Ascending aorta (tissue), 2 donors: ENCODE measurements around the gene STIM2. TPM values are rescaled to one million over a fixed set of nuclear protein-coding genes. Genes with fewer than 3 reads are reported as not detected.
A peak's percentile ranks its signal among the peaks of the same experiment; 100 is the strongest.

ENCODE experiments used
- DNase-seq, 2 donors: peaks; one replicate each; pipeline ENCODE4 v3.0.0-alpha.2; 2019; ENCODE audit warnings: low spot score in 2 of 2
- H3K27ac ChIP-seq, 2 donors: fragments of 200-600 bp; sonication (generic); one replicate each; pipeline ENCODE4 v1.5.1; 2016 to 2017; ENCODE audit warnings: mild to moderate bottlenecking in 1 of 2
- H3K27me3 ChIP-seq: fragments of 200-600 bp; sonication (generic); one replicate; pipeline ENCODE4 v1.5.1; 2017
- H3K36me3 ChIP-seq, 2 donors: fragments of 200-600 bp; sonication (generic); one replicate each; pipeline ENCODE4 v1.5.1; 2016
- H3K4me1 ChIP-seq, 2 donors: fragments of 200-600 bp; sonication (generic); one replicate each; pipeline ENCODE4 v1.5.1; 2016 to 2017; ENCODE audit warnings: mild to moderate bottlenecking in 1 of 2
- H3K4me3 ChIP-seq, 2 donors: fragments of 200-600 bp; sonication (generic); one replicate each; pipeline ENCODE4 v1.5.1; 2016 to 2017; ENCODE audit warnings: mild to moderate bottlenecking in 1 of 2
- H3K9me3 ChIP-seq, 2 donors: fragments of 200-600 bp; sonication (generic); one replicate each; pipeline ENCODE4 v1.5.1; 2016
- intact Hi-C: fragments of 100-400 bp; cut with DNase I; formaldehyde crosslinking; loops from one replicate; pipeline ENCODE4 v1.15.1; 2023
- total RNA-seq: library from RNA; depleted of rRNA; stranded (reverse); fragments of >200 nt; gene quantifications from one replicate; pipeline ENCODE4 v1.1.0, GENCODE V29; 2016
- TF ChIP-seq, protein P1 (sequence below), 3 experiments: fragments of 200-600 bp in 2 of 3; fragments of 450-650 bp in 1 of 3; sonication (generic) in 2 of 3; IDR thresholded peaks; one replicate each; pipeline ENCODE4 v1.5.1; 2016 to 2019; ENCODE audit warnings: antibody characterized with exemption in 3 of 3, mild to moderate bottlenecking in 1 of 3, moderate library complexity in 1 of 3

The STIM2 gene
- total RNA-seq, 1 donor from 2014 or later: 17.2 TPM

DNA sequence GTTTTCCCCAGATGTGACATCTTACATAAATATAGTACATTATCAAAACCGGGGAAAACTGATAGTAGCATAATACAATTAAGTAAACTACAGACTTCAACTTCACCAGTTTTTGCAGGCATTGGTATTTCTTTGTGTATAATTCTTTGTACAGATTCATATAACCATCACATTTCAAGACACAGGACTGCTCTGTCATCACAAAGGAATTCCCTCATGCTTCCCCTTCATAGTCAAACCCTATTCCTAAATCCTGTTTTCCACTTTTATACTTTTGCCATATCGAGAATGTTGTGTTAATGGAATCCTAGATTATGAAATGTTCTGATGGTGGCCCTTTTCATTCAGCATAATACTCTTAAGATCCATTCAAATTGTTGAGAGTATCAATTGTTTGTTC is 36.0 kb downstream of the STIM2 start:
- DNase-seq: no peak
- Histone ChIP-seq H3K4me3 (no peak overlapping the region), H3K27ac (no peak overlapping the region), H3K9me3 (no peaks in the 10 kb centered on the region), H3K36me3 (no peaks in the 10 kb centered on the region), H3K27me3 (no peaks in the 10 kb centered on the region), H3K4me1 (no peaks in the 10 kb centered on the region)
- intact Hi-C loops: no loop called here
- TF ChIP-seq, protein P1, sequence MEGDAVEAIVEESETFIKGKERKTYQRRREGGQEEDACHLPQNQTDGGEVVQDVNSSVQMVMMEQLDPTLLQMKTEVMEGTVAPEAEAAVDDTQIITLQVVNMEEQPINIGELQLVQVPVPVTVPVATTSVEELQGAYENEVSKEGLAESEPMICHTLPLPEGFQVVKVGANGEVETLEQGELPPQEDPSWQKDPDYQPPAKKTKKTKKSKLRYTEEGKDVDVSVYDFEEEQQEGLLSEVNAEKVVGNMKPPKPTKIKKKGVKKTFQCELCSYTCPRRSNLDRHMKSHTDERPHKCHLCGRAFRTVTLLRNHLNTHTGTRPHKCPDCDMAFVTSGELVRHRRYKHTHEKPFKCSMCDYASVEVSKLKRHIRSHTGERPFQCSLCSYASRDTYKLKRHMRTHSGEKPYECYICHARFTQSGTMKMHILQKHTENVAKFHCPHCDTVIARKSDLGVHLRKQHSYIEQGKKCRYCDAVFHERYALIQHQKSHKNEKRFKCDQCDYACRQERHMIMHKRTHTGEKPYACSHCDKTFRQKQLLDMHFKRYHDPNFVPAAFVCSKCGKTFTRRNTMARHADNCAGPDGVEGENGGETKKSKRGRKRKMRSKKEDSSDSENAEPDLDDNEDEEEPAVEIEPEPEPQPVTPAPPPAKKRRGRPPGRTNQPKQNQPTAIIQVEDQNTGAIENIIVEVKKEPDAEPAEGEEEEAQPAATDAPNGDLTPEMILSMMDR (IDR thresholded peaks at IDR 0.05): no peak

- no peaks in the 10 kb centered on the region for H3K27me3 ChIP-seq
- intact Hi-C loops: no loop called here
- H3K9me3 ChIP-seq: no peaks in the 10 kb centered on the region
- H3K4me3 ChIP-seq: no peak overlapping the region
- no peaks in the 10 kb centered on the region for H3K4me1 ChIP-seq
- TF ChIP-seq, protein P1 (IDR thresholded peaks at IDR 0.05): no peak
- no peaks in the 10 kb centered on the region for H3K36me3 ChIP-seq
- no peak overlapping the region for H3K27ac ChIP-seq
- DNase-seq: no peak
Observed at GRCh38 chr4:26899991-26900390, 39.4 kb downstream of the STIM2 start.

- TF ChIP-seq, protein P1 (IDR thresholded peaks at IDR 0.05): no peak
- intact Hi-C loops: no loop called here
Observed at GRCh38 chr4:26900765-26901164, 40.1 kb downstream of the STIM2 start.

DNA sequence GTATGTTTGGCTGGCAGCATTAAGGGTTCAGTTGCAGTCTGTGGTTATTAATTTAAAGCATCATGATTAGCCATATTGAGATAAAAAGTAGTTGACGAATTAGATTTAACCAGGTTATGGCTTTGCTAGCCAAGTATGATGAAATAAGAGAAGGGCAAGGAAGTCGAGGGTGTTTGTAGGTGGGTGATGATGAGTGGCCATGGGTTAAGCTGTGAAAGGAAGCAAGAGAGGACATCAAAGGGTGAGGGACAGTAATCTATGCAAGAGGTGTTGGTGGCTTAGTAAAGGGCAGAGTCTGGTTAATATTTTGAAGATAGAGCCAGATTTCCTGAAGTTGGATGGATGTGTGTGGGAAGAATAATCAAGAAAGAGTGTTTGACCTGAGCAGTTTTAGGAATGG is 44.5 kb downstream of the STIM2 start:
- Histone ChIP-seq H3K27ac (no peak overlapping the region), H3K9me3 (no peaks in the 10 kb centered on the region), H3K4me3 (no peak overlapping the region), H3K4me1 (peaks cover 0 to 10% of the 10 kb centered on the region in 2 donors), H3K27me3 (no peaks in the 10 kb centered on the region), H3K36me3 (no peaks in the 10 kb centered on the region)
- DNase-seq: no peak
- TF ChIP-seq, protein P1 (IDR thresholded peaks at IDR 0.05): no peak
- intact Hi-C loops: no loop called here

More at GRCh38 chr4:26900765-26901164, 40.1 kb downstream of the STIM2 start:
- H3K27ac ChIP-seq: no peak overlapping the region
- no peaks in the 10 kb centered on the region for H3K9me3 ChIP-seq
- H3K4me3 ChIP-seq: no peak overlapping the region
- no peak for DNase-seq
- H3K36me3 ChIP-seq: no peaks in the 10 kb centered on the region
- H3K4me1 ChIP-seq: no peaks in the 10 kb centered on the region
- no peaks in the 10 kb centered on the region for H3K27me3 ChIP-seq

DNA sequence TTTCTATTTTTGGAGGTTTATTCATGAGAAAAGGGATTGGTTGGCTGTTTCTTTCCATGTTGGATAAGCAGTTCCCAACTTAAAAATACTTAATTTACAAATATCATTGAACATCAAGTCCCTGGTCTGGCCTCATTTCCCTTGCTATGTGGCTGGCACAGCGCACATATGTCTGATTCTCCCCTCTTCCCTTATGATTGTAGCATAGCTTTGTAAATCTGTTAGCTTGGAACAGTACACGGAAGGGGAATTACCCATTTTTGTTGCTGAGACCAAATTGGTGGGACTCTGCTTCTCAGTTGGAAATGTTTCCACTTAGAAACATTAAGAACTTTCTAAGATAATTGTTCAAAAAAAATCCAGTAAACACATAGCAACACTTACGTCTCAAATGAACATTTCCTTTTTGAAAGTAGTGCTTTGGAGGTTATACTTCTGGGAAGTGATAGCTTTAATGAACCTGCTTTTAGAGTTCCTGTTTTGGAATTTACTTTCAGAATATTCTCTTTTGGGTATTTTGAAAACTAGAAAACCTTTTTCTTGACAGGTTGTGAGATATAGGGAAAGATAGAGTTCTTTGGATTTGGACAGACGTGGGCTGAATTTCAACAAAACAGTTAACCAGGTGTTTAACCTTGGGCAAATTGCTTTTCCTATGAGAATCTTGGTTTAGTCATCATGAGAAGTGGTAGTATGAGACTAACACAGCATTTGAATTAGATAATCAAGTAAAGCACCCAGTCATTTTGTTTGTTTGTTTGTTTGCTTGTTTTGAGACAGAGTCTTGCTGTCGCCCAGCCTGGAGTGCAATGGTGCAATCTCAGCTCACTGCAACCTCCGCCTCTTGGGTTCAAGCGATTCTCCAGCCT is 47.3 kb downstream of the STIM2 start:
- TF ChIP-seq, protein P1 (IDR thresholded peaks at IDR 0.05): no peak
- intact Hi-C loops: no loop called here
- Histone ChIP-seq H3K4me1 (peaks cover 0 to 10% of the 10 kb centered on the region in 2 donors), H3K27me3 (no peaks in the 10 kb centered on the region), H3K27ac (peak overlapping the region in 1 of 2 donors; percentile 39), H3K36me3 (no peaks in the 10 kb centered on the region), H3K9me3 (no peaks in the 10 kb centered on the region), H3K4me3 (peak overlapping the region in 1 of 2 donors; percentile 17)
- DNase-seq: no peak
